Measurements from ENCODE around the gene PPP1R1B. TPM values are rescaled to one million over a fixed set of nuclear protein-coding genes. Genes with fewer than 3 reads are reported as not detected.
A peak's percentile ranks its signal among the peaks of the same experiment; 100 is the strongest.

PPP1R1B gene
- total and polyA plus RNA-seq, 9 of the 15 experiments (the other 6 are each of a cell fraction or from before 2014, with no cell fraction given) = 0.07 to 0.18 (median 0.10) TPM; not detected in 4

- TF ChIP-seq ZNF407 (IDR thresholded peaks at IDR 0.05; ENCODE audit: low read depth) (no peak), ZNF124 (CRISPR knock-in tag; IDR thresholded peaks at IDR 0.05) (no peak), ZNF232 (CRISPR knock-in tag; IDR thresholded peaks at IDR 0.05) (no peak), ZNF398 (CRISPR knock-in tag; IDR thresholded peaks at IDR 0.05) (no peak), CTBP1 (IDR thresholded peaks at IDR 0.05; ENCODE audit: borderline replicate concordance) (peak; percentile 54; the same call in 1 of the 2 replicates), PTBP1 (IDR thresholded peaks at IDR 0.05; ENCODE audit: low read depth, low read length) (no peak), IRF2 (CRISPR knock-in tag; IDR thresholded peaks at IDR 0.05) (no peak), SMAD4 (CRISPR knock-in tag; conservative IDR thresholded peaks at IDR 0.05) (peak; percentile 88), SRSF1 (IDR thresholded peaks at IDR 0.05; ENCODE audit: low read depth, low read length) (no peak), KAT2B (IDR thresholded peaks at IDR 0.05; ENCODE audit: low read depth, low read length) (no peak), ELK3 (CRISPR knock-in tag; IDR thresholded peaks at IDR 0.05) (no peak)
- TF ChIP-seq, protein P1, sequence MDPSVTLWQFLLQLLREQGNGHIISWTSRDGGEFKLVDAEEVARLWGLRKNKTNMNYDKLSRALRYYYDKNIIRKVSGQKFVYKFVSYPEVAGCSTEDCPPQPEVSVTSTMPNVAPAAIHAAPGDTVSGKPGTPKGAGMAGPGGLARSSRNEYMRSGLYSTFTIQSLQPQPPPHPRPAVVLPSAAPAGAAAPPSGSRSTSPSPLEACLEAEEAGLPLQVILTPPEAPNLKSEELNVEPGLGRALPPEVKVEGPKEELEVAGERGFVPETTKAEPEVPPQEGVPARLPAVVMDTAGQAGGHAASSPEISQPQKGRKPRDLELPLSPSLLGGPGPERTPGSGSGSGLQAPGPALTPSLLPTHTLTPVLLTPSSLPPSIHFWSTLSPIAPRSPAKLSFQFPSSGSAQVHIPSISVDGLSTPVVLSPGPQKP (CRISPR knock-in tag; IDR thresholded peaks at IDR 0.05) = no peak
- TF ChIP-seq, protein P2, sequence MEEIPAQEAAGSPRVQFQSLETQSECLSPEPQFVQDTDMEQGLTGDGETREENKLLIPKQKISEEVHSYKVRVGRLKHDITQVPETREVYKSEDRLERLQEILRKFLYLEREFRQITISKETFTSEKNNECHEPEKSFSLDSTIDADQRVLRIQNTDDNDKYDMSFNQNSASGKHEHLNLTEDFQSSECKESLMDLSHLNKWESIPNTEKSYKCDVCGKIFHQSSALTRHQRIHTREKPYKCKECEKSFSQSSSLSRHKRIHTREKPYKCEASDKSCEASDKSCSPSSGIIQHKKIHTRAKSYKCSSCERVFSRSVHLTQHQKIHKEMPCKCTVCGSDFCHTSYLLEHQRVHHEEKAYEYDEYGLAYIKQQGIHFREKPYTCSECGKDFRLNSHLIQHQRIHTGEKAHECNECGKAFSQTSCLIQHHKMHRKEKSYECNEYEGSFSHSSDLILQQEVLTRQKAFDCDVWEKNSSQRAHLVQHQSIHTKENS (CRISPR knock-in tag; IDR thresholded peaks at IDR 0.05) = no peak
Observed at GRCh38 chr17:39667262-39667944, 40.7 kb downstream of the PPP1R1B start (continued).
